NOMO-1 treated with DMSO at 0.1 percent for 48 hours (cell line): ENCODE data around the gene ADRM1.

Experiments
- DNase-seq: peaks from one replicate; lab custom pipeline; 2025; ENCODE audit not compliant: unreplicated experiment; lab: John Stamatoyannopoulos, UW

Gene ADRM1

DNA sequence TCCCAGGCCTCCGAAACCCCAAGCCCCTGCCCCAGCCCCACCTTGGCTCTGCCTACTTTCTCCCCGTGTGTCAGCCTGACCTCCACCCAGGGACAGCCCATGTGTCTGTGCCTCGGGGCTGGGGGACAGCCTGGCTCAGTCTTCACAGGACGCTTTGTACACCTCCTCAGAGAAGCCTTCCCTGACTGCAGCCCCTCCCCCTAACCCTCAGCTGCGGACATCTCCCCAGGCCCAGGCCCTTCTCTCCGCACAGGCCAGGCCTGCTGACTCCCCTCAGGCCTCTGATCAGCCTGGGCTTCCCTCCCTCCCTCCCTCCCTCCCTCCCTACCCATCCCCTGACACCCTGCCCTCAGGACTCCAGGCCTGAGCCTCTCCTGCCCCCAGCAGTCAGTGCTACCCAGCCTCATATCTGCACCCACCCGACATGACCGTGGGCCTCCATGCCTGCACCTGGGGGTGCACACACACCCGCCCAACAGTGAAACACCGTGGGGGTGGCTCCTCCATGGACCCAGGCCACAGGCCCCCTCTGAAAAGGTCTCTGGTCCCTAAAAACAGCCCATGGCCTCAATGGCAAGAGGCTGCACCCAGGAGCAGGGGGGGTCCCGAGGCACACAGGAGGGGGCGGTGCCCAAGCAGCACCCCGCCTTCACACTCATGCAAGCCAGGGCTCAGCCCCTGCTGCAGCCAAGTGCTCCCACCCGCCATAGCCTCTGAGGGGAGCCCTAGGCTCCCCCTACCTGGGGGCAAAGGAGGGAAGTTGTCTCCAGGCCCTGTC is 51.4 kb downstream of the ADRM1 start:
- no peak for DNase-seq

- no peak for DNase-seq
Measured at GRCh38 chr20:62354811-62355341, 52.1 kb downstream of the ADRM1 start.

- DNase-seq, result no peak
Measured at GRCh38 chr20:62355516-62355877, 52.7 kb downstream of the ADRM1 start.

DNA sequence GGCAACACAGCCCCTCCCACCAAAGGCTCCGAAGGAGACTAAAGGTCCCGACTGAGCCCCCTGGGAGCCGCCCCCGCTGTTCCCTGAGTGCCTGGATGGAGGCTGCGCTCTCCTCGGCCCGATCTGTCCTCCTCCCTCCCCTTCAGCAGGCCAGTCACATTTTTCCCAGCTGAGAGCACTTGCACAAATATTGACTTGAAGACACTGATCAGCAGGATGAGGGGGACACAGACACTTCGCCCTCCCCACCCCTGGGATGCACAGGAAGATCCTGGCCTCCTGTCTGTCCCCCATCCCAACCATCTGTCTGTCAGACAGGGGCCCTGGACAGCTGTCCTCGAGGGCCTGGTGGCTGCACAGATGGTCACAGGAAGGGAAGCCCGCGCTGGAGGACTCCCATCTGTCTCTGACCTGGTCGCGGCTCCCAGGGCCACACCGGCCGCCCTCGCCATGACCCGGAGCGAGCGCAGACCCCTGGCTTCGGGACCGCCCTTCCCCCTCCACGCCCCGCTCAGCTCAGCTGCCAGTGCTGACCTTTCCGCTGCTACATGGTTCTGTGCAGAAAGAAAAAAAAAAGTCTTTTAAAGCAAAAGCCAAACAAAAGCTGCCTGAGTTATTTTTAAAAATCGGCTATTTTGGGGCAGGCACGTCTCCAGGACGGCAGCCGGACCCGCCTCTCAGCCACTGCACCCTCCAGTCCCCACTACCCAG is 53.2 kb downstream of the ADRM1 start:
- no peak for DNase-seq

GRCh38 chr20:62356589-62357186 is 53.9 kb downstream of the ADRM1 start:
- no peak for DNase-seq

GRCh38 chr20:62357187-62357667 is 54.4 kb downstream of the ADRM1 start:
- DNase-seq, result no peak

- DNase-seq, result no peak
Measured at GRCh38 chr20:62357681-62358080, 54.9 kb downstream of the ADRM1 start.
